Hematopoietic multipotent progenitor cell treated with erythropoietin and hydrocortisone succinate and interleukin-3 and kit ligand, for 6 days (in vitro differentiated cells): ENCODE measurements around the gene CRYBA4.

Source experiments
- DNase-seq: peaks from one replicate; pipeline ENCODE4 v3.0.0-alpha.2; 2015

CRYBA4 gene

GRCh38 chr22:26663374-26663923 lies 41.7 kb downstream of the CRYBA4 start:
- no peak for DNase-seq

GRCh38 chr22:26665813-26666231 lies 44.1 kb downstream of the CRYBA4 start:
- no peak for DNase-seq

- no peak for DNase-seq
Measured at GRCh38 chr22:26667140-26667539, 45.4 kb downstream of the CRYBA4 start.

GRCh38 chr22:26669060-26669481 lies 47.3 kb downstream of the CRYBA4 start:
- DNase-seq = peak; percentile 79

- DNase-seq = no peak
Measured at GRCh38 chr22:26670459-26670858, 48.7 kb downstream of the CRYBA4 start.

GRCh38 chr22:26671317-26672059 lies 49.7 kb downstream of the CRYBA4 start:
- peak; percentile 48 for DNase-seq

- no peak for DNase-seq
Measured at GRCh38 chr22:26672060-26672471, 50.3 kb downstream of the CRYBA4 start.

GRCh38 chr22:26672590-26673468 lies 51.1 kb downstream of the CRYBA4 start:
- DNase-seq = peak; percentile 98

GRCh38 chr22:26673486-26673885 lies 51.7 kb downstream of the CRYBA4 start:
- DNase-seq = peak; percentile 46

GRCh38 chr22:26674211-26675190 lies 52.7 kb downstream of the CRYBA4 start:
- DNase-seq = peak; percentile 48

- no peak for DNase-seq
Measured at GRCh38 chr22:26675687-26676268, 54.0 kb downstream of the CRYBA4 start.

- DNase-seq = no peak
Measured at GRCh38 chr22:26677217-26677616, 55.5 kb downstream of the CRYBA4 start.

GRCh38 chr22:26679003-26679629 lies 57.4 kb downstream of the CRYBA4 start:
- peak; percentile 89 for DNase-seq
